Mucosa of stomach (tissue), 1 donor: ENCODE measurements around the gene TBC1D1.

Experiments used
- H3K27me3 ChIP-seq: one replicate; pipeline ENCODE4 v1.7.0; 2013; ENCODE audit warnings: mild to moderate bottlenecking, low read length; ENCODE audit not compliant: control insufficient read depth, insufficient read depth
- H3K36me3 ChIP-seq: one replicate; pipeline ENCODE4 v1.7.0; 2013; ENCODE audit warnings: low read length; ENCODE audit not compliant: control insufficient read depth, insufficient read depth
- H3K4me1 ChIP-seq: one replicate; pipeline ENCODE4 v1.7.0; 2013; ENCODE audit warnings: mild to moderate bottlenecking, low read length; ENCODE audit not compliant: control insufficient read depth, insufficient read depth
- H3K4me3 ChIP-seq: one replicate; pipeline ENCODE4 v1.7.0; 2013; ENCODE audit warnings: low read length
- H3K9ac ChIP-seq: one replicate; pipeline ENCODE4 v1.7.0; 2013; ENCODE audit warnings: mild to moderate bottlenecking, low read length, moderate library complexity
- H3K9me3 ChIP-seq: one replicate; pipeline ENCODE4 v1.7.0; 2013; ENCODE audit warnings: mild to moderate bottlenecking, low read length, moderate library complexity; ENCODE audit not compliant: control insufficient read depth
- donor health status: Pancreatic carcinoma.

TBC1D1 gene

DNA sequence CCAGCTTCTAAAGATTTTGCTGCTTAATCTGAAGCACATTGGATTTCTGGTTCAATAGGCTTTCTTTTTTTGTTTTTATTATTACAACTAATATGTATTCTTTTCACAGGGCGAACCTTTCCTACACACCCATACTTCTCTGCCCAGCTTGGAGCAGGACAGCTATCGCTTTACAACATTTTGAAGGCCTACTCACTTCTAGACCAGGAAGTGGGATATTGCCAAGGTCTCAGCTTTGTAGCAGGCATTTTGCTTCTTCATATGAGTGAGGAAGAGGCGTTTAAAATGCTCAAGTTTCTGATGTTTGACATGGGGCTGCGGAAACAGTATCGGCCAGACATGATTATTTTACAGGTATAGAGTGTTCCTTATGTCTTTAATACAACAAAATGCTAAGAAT is 224.7 kb downstream of the TBC1D1 start:
- Histone ChIP-seq H3K9me3 (no peaks in the 10 kb centered on the region), H3K9ac (no peak overlapping the region), H3K27me3 (no peaks in the 10 kb centered on the region), H3K36me3 (no peaks in the 10 kb centered on the region), H3K4me1 (peaks cover 6% of the 10 kb centered on the region), H3K4me3 (no peak overlapping the region)

DNA sequence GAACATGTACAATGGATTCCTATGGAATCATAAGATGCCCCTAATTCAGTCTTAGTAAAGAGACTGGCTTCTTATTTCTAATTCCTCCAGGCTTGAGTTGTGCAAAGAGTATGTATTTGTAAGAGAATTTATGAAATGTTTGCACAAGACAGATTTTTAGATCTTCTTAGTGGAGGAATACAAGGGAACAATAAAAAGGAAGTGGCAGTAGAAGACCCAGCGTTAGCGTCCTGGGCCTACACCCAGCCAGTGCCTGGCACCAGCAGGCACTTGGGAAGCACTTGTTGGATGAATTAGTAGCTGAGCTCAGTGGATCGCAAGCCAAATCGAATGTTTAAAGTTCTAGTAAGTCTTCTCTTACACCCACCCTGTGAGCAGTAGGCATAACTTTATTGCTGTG is 226.7 kb downstream of the TBC1D1 start:
- Histone ChIP-seq H3K36me3 (no peaks in the 10 kb centered on the region), H3K4me3 (no peak overlapping the region), H3K9me3 (no peaks in the 10 kb centered on the region), H3K9ac (no peak overlapping the region), H3K4me1 (no peaks in the 10 kb centered on the region), H3K27me3 (no peaks in the 10 kb centered on the region)

DNA sequence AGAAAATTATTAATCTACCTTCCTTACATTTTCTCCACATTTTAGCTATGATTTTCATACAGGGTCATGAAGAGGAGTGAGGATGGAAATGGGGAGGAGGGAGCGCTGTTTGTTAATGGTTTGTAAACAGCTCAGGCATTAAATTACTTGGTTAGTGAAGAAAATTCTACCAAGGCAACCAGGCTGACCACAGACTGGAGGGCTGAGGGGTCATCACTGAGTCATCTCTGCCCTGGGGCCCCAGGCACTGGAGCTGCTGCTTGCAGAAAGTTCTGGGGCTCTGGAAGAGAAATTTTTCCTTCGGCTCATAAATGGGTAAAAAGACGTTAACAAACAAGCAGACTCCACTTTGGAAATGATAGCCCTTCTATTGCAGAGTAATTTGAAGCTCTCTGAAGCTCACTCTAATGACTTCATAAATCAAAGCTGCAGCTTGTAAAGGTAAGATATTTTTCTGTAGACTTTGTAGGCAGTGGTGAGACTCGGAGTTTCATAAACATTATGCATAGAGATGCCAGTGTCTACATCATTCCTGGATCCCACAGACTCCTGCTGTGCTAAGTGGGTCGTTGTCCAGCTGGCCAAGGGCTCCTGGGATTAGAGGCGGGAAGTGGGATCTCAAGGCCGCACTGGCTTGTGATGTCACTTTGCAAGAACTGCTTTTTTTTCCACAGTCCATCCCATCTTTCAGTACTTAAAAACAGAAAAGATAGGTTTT is 228.9 kb downstream of the TBC1D1 start:
- no peaks in the 10 kb centered on the region for H3K36me3 ChIP-seq
- H3K4me3 ChIP-seq: no peak overlapping the region
- no peaks in the 10 kb centered on the region for H3K4me1 ChIP-seq
- H3K9me3 ChIP-seq: no peaks in the 10 kb centered on the region
- no peak overlapping the region for H3K9ac ChIP-seq
- H3K27me3 ChIP-seq: no peaks in the 10 kb centered on the region

- no peaks in the 10 kb centered on the region for H3K9me3 ChIP-seq
- no peaks in the 10 kb centered on the region for H3K36me3 ChIP-seq
- no peaks in the 10 kb centered on the region for H3K4me1 ChIP-seq
- no peak overlapping the region for H3K4me3 ChIP-seq
- H3K27me3 ChIP-seq: no peaks in the 10 kb centered on the region
- H3K9ac ChIP-seq: no peak overlapping the region
Measured at GRCh38 chr4:38120772-38121171, 229.9 kb downstream of the TBC1D1 start.

- Histone ChIP-seq H3K36me3 (no peaks in the 10 kb centered on the region), H3K4me1 (no peaks in the 10 kb centered on the region), H3K4me3 (no peak overlapping the region), H3K27me3 (no peaks in the 10 kb centered on the region), H3K9ac (no peak overlapping the region), H3K9me3 (no peaks in the 10 kb centered on the region)
Measured at GRCh38 chr4:38122060-38122459, 231.2 kb downstream of the TBC1D1 start.

DNA sequence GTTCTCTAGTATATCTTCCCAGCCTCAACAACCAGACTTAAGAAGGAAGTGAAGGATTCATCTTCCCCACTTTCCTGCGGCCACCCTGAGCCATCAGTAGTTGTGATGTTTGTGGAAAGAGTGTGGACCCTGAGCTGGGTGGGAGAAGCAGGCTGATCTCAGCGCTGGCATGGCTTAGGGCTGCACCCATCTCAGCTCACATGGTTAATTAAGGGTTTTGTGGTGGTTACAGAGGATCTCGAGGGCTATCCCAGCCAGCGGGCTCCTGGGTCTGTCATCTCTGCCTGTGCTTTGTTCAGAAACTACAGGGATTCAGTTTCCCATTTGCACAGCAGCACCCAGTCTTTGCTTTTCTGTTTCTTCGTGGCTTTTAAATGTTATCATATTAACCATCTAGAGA is 232.7 kb downstream of the TBC1D1 start:
- Histone ChIP-seq H3K9ac (no peak overlapping the region), H3K36me3 (no peaks in the 10 kb centered on the region), H3K4me1 (peaks cover 3% of the 10 kb centered on the region), H3K9me3 (no peaks in the 10 kb centered on the region), H3K4me3 (no peak overlapping the region), H3K27me3 (no peaks in the 10 kb centered on the region)

DNA sequence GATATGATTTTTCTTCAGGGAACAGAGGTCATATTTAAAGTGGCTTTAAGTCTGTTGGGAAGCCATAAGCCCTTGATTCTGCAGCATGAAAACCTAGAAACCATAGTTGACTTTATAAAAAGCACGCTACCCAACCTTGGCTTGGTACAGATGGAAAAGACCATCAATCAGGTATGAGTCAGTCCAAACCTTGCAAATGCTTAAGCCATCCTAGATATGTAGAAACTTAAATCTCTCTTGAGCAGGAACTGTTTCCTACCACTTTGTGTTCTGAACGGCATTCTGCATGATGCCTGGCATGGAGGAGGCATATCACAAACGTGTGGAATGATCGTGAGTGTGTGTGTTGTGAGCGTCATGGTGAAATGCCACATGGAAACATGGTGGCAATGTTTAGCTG is 234.1 kb downstream of the TBC1D1 start:
- H3K36me3 ChIP-seq: no peaks in the 10 kb centered on the region
- H3K4me1 ChIP-seq: peaks cover 15% of the 10 kb centered on the region
- H3K4me3 ChIP-seq: no peak overlapping the region
- H3K9ac ChIP-seq: no peak overlapping the region
- H3K27me3 ChIP-seq: no peaks in the 10 kb centered on the region
- no peaks in the 10 kb centered on the region for H3K9me3 ChIP-seq

DNA sequence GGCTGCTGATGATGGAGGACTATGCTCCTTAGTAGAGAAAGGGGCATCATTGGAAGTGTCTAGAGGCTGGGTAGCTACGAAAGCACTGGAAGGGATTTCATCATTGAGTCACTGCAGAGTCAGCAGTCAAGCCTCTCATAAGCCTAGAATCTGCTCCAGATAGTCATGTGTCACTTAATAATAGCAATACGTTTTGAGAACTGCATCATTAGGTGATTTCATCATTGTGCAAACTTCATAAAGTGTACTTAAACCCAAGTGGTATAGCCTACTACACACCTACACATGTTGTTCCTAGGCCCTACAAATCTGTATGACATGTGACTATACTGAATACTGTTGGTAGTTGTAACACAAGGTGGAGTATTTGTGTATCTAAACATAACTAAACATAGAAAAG is 234.9 kb downstream of the TBC1D1 start:
- no peaks in the 10 kb centered on the region for H3K27me3 ChIP-seq
- H3K4me3 ChIP-seq: no peak overlapping the region
- H3K4me1 ChIP-seq: peaks cover 15% of the 10 kb centered on the region
- H3K9me3 ChIP-seq: no peaks in the 10 kb centered on the region
- H3K9ac ChIP-seq: no peak overlapping the region
- H3K36me3 ChIP-seq: no peaks in the 10 kb centered on the region

DNA sequence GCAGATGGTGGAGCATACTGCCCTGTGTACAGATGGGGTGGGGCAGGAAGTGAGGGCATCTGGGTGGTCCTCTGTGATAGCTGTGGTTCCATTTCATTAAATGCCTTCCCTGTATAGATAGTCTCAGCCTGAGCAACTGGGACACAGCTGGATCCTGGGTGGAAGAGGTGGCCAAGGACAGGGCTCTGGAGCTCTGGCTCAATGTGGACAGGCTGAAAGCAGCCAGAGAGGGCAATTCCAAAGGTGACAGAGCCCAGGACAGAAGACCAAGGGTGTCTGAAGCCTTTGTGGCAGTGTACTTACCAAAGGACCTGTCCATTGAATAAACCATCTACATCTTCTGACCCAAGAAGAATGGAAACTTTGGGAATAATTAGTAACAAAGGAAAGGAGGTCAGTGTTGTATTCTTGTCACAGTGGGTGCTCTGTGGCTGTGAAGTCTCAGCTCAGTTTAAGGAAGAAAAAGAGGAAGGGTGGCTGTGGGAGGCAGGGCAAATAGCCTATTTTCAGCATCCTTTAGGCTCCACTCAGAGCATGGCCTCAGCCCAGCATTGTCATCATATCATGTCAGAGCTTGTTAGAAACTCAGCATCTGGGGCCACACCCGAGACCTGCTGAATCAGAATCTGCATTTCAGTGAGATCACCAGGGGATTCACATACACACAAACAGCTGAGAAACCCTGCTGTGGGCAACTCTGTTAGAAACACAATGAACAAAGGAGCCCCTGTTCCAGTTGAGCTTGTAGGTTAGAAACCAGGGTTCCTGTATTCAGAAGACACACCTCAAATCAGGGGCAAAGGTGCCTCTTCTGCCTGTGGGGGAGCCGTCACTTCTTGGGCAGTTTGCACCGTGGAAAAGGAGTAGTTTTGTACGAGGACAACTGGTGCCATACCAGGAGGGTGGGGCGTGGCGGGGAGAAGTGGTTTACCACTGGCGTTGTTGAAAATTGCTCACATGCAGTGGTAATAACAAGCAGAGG is 237.9 kb downstream of the TBC1D1 start:
- Histone ChIP-seq H3K9me3 (no peaks in the 10 kb centered on the region), H3K4me3 (no peak overlapping the region), H3K9ac (no peak overlapping the region), H3K4me1 (peaks cover 38% of the 10 kb centered on the region), H3K36me3 (no peaks in the 10 kb centered on the region), H3K27me3 (no peaks in the 10 kb centered on the region)

DNA sequence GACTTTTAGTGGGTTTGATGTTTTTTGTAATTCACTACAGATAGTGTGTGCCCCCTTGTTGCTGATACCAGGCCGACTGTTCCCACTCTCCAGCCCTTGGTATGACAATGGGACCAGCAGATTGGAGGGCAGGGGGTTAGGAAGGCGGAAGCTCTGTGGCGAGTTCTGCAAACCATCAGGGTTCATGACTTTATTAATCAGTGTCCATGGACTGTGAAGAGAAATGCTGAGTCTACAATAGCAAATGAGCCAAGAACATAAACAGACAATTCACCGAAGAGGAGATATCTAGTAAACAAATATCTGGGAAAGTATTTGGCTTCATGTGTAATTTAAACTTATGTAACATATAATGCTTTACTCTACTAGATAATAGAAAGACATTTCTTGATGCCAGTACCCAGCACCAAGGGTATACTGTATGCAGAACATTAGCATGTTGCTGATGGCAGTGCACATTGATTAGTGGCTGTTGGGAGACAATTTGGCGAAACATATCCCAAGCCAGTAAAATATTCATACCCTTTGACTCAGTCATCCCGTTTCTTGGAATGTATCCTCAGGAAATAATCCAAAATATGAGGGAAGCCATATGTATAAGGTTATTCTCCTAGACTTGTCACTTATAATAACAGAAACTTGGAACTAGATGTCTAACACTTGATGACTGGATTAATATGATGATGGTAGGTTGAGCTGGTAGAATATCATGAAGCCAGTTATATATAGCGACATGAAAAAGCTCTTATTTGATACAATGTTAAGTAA is 238.8 kb downstream of the TBC1D1 start:
- Histone ChIP-seq H3K9ac (no peak overlapping the region), H3K9me3 (no peaks in the 10 kb centered on the region), H3K27me3 (no peaks in the 10 kb centered on the region), H3K36me3 (no peaks in the 10 kb centered on the region), H3K4me3 (no peak overlapping the region), H3K4me1 (peaks cover 45% of the 10 kb centered on the region)

- Histone ChIP-seq H3K9me3 (no peaks in the 10 kb centered on the region), H3K4me1 (peaks cover 45% of the 10 kb centered on the region), H3K36me3 (no peaks in the 10 kb centered on the region), H3K9ac (no peak overlapping the region), H3K4me3 (no peak overlapping the region), H3K27me3 (no peaks in the 10 kb centered on the region)
Measured at GRCh38 chr4:38130884-38131283, 240.0 kb downstream of the TBC1D1 start.
